Measurements from ENCODE around the gene TNFRSF14. TPM values are rescaled to one million over a fixed set of nuclear protein-coding genes. Genes with fewer than 3 reads are reported as not detected.

The TNFRSF14 gene
- total and polyA plus RNA-seq, 2 experiments from 2014 or later = not detected

GRCh38 chr1:2583871-2584351 lies 27.7 kb downstream of the TNFRSF14 start:
- no peaks in the 10 kb centered on the region for H4K20me1 ChIP-seq (replicated peaks; ENCODE audit: insufficient read depth)
- H3F3A ChIP-seq (replicated peaks; ENCODE audit: low read depth) = no peaks in the 10 kb centered on the region
- Mint-ChIP-seq H3K27ac (no peak overlapping the region), H3K9me3 (no peaks in the 10 kb centered on the region), H3K36me3 (ENCODE audit: low read depth) (no peaks in the 10 kb centered on the region), H3K27me3 (ENCODE audit: insufficient read depth, low read depth, poor library complexity) (peaks cover 8% of the 10 kb centered on the region), H3K4me1 (peaks cover 24% of the 10 kb centered on the region), H3K4me3 (peak overlapping the region; percentile 30)
- H3K27ac ChIP-seq (ENCODE audit: low read depth) = no peak overlapping the region
- H3K9me2 ChIP-seq (ENCODE audit: insufficient read depth) = no peaks in the 10 kb centered on the region
- peak; percentile 51 for DNase-seq (ENCODE audit: low spot score)
- H3K4me1 ChIP-seq (ENCODE audit: insufficient read depth) = peaks cover 13% of the 10 kb centered on the region
- no peak; the same call in 2 of the 3 replicates for ATAC-seq
- no peaks in the 10 kb centered on the region for H3K27me3 ChIP-seq (ENCODE audit: insufficient read depth)
- 0 out of 2 replicates have a peak, but pooled peaks have one; percentile 2 for TF ChIP-seq POLR2AphosphoS5 (IDR thresholded peaks at IDR 0.05; ENCODE audit: low read depth)
- no peak for TF ChIP-seq CREB1 (CRISPR knock-in tag; IDR thresholded peaks at IDR 0.05; ENCODE audit: low read depth)
- 0 out of 4 replicates have a peak, but pooled peaks of 1 of the 2 experiments have one; percentile 0 for TF ChIP-seq CTCF (conservative IDR thresholded peaks at IDR 0.05; ENCODE audit: low read depth in 2 of 2)
- H3K36me3 ChIP-seq (ENCODE audit: insufficient read depth) = no peaks in the 10 kb centered on the region
- no peak overlapping the region for H2AFZ ChIP-seq
- H3K4me3 ChIP-seq = no peak overlapping the region
- no peaks in the 10 kb centered on the region for H3K79me2 ChIP-seq (replicated peaks; ENCODE audit: insufficient read depth)
- H3K4me2 ChIP-seq = 0 out of 2 replicates have a peak overlapping the region, but pooled peaks have one; percentile 26

- Histone ChIP-seq H3K4me3 (peak overlapping the region; percentile 88), H3K79me2 (replicated peaks; ENCODE audit: insufficient read depth) (no peaks in the 10 kb centered on the region), H3K4me2 (peak overlapping the region; percentile 98), H2AFZ (no peak overlapping the region), H3K27me3 (ENCODE audit: insufficient read depth) (no peaks in the 10 kb centered on the region), H3K4me1 (ENCODE audit: insufficient read depth) (peaks cover 13% of the 10 kb centered on the region), H3K9me2 (ENCODE audit: insufficient read depth) (no peaks in the 10 kb centered on the region), H4K20me1 (replicated peaks; ENCODE audit: insufficient read depth) (no peaks in the 10 kb centered on the region), H3F3A (replicated peaks; ENCODE audit: low read depth) (no peaks in the 10 kb centered on the region), H3K27ac (ENCODE audit: low read depth) (no peak overlapping the region), H3K36me3 (ENCODE audit: insufficient read depth) (no peaks in the 10 kb centered on the region)
- H3K4me3 Mint-ChIP-seq = peak overlapping the region; percentile 83
- peaks cover 8% of the 10 kb centered on the region for H3K27me3 Mint-ChIP-seq (ENCODE audit: insufficient read depth, low read depth, poor library complexity)
- H3K27ac Mint-ChIP-seq = 0 out of 2 replicates have a peak overlapping the region, but pooled peaks have one; percentile 62
- ATAC-seq = no peak
- no peaks in the 10 kb centered on the region for H3K9me3 Mint-ChIP-seq
- peaks cover 4% of the 10 kb centered on the region; the same call in 1 of the 3 replicates for H3K36me3 Mint-ChIP-seq (ENCODE audit: low read depth)
- H3K4me1 Mint-ChIP-seq = peaks cover 24% of the 10 kb centered on the region
- no peak for DNase-seq (ENCODE audit: low spot score)
- TF ChIP-seq STAT1 (IDR thresholded peaks at IDR 0.05; ENCODE audit: unreplicated experiment) (no peak), ZNF331 (CRISPR knock-in tag; IDR thresholded peaks at IDR 0.05; ENCODE audit: low read depth) (no peak), CTCF (conservative IDR thresholded peaks at IDR 0.05; ENCODE audit: low read depth in 2 of 2) (no peak), CREB1 (CRISPR knock-in tag; IDR thresholded peaks at IDR 0.05; ENCODE audit: low read depth) (no peak), POLR2AphosphoS5 (IDR thresholded peaks at IDR 0.05; ENCODE audit: low read depth) (no peak), ZNF462 (CRISPR knock-in tag; IDR thresholded peaks at IDR 0.05) (no peak), EZH2phosphoT487 (IDR thresholded peaks at IDR 0.05; ENCODE audit: unreplicated experiment) (no peak), EZH2 (IDR thresholded peaks at IDR 0.05; ENCODE audit: low read depth, unreplicated experiment) (no peak), ZNF114 (CRISPR knock-in tag; IDR thresholded peaks at IDR 0.05) (no peak)
Measured at GRCh38 chr1:2584686-2585317, 28.6 kb downstream of the TNFRSF14 start.
